Non-pigmented ciliary epithelial cell (primary cell): ENCODE measurements around the gene BUD23.
"Not testable (repeated sequence)": the region's sequence is repeated elsewhere in the genome, so short reads cannot be mapped to it uniquely, and the experiment has no call there.

Source experiments
- DNase-seq: peaks from one replicate; pipeline ENCODE4 v3.0.0-alpha.2; 2010; ENCODE audit warnings: low read depth

BUD23 gene

DNA sequence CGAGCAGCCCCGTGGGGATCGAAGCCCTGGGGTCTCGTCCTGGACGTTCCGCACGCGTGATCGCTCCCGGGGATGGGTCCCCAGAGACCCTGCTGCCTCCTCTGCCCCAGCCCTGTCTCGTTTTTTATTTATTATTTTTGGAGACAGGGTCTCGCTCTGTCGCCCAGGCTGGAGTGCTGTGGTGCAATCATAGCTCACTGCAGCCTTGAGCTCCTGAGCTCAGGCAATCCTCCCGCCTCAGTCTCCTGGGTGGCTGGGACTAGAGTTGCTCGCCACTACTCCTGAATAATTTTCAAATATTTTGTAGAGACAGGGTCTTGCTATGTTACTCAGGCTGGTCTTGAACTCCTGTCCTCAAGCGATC lies 36.4 kb downstream of the BUD23 start:
- DNase-seq: no peak

DNA sequence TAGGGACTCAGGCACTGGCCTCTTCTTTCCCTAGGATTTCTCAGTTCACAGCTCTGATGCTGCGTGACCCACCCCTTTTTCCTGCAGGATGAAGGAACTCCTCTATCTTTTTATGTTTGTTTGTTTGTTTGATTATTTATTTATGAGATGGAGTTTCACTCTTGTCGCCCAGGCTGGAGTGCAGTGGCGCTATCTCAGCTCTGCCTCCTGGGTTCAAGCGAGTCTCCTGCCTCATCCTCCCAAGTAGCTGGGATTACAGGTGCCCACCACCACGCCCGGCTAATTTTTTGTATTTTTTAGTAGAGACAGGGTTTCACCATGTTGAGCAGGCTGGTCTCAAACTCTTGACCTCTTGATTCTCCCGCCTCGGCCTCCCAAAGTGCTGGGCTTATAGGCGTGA lies 37.0 kb downstream of the BUD23 start:
- DNase-seq: not testable (repeated sequence)

DNA sequence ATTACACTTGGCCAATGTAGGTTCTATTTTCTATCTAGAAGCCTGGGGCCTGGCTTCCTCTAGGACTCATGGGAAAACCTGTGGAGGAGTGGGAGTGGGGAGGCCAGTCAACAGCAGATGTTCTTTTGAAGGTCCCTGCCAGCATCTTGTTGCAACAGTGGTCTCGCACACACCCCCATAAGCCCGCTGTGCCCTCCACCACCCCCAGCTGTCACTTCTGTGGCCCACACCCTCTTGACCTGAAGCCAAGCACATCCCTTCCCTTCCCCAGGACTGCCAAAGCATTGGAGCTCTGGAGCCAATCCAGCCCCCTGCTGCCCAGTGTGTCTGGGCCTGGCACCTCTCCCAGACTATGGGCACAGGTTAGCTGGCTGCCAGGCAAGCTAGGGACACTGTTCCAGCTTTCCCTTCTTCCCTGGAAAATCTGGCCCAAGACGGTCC lies 38.0 kb downstream of the BUD23 start:
- DNase-seq: no peak

DNA sequence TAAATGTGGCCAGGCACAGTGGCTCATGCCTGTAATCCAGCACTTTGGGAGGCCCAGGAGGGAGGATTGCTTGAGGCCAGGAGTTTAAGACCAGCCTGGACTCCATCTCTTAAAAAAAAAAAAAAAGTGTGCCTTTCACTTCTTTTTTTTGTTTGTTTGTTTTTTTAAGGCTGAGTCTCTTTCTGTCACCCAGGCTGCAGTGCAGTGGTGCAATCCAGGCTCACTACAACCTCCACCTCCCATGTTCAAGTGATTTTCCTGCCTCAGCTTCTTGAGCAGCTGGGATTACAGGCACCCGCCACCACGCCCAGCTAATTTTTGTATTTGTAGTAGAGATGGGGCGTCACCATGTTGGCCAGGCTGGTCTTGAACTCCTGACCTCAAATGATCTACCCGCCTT lies 38.8 kb downstream of the BUD23 start:
- not testable (repeated sequence) for DNase-seq

DNA sequence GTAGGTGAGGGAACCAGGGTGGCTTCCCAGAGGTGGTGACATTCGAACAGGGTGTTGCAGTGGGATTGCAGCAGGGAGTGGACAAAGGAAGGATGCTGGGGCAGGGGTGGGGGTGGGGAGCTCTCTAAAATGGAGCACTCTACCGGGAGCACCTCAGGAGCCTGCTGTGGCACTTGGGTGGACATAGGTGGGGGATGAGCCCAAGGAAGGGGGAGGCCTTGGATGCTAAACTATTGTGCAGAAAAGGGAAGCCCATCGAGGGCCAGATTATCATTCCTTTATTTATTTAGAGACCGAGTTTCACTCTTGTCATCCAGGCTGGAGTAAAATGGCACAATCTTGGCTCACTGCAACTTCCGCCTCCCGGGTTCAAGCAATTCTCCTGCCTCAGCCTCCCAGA lies 39.4 kb downstream of the BUD23 start:
- no peak for DNase-seq

DNA sequence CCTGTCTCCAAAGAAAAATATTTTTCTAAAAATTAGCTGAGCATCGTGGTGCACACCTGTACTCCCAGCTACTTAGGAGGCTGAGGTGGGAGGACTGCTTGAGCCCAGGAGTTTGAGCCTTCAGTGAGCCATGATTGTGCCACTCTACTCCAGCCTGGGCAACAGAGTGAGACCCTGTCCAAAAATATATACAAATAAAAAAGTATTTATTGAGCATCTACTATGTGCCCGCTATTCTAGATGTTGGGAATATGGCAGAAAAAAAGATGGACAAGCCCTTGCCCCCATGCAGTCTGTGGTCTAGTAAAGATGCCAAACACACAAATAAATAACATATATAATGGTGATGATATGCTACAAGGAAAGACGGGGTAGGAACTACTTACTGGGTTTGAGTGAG lies 40.4 kb downstream of the BUD23 start:
- DNase-seq: no peak

DNA sequence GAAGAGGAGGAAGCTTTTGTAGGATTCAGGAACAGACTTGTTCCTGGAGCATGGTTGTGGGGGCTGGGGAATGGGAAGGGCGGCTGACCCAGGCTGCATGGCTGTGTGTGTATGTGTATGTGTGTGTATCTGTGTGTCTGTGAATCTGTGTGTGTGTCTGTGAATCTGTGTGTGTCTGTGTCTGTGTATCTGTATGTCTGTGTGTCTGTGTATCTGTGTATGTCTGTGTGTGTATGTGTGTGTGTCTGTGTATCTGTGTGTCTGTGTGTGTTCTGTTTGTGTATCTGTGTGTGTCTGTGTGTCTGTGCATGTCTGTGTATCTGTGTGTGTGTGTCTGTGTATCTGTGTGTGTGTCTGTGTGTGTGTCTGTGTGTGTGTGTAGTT lies 42.7 kb downstream of the BUD23 start:
- no peak for DNase-seq

DNA sequence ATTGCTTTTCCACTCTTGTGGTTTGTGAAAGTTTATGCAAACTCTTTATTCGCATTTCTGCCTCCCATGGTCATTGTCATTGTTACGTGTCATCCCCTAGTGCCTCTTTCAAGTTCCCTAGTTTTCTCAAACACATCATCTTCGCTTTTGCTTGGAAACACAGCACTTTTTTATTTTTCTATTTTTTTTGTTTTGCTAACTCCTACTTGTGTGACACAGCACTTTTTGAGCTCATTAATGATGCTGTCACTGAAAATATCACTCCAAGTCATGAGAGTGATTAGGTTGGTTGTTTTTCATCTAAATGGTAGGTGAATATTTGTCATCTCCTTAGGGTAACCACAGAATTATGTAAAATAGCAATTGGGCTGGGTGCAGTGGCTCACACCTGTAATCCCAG lies 44.6 kb downstream of the BUD23 start:
- no peak for DNase-seq

DNA sequence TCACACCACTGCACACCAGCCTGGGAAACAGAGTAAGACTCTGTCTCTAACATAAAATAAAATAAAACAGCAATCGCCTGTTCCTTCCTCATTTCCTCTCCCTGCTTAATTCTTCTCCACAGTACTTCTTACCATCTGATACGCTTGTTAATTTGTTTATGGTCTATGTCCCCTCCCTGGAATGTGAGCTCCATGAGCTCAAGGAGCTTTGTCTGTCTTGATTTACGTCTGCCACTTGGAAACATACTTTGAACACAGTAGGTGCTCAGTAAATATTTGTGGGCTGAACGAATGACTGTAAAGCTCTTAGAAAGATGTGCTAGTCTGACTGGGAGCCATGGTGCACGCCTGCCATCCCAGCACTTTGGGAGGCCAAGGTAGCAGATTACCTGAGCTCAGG lies 45.2 kb downstream of the BUD23 start:
- no peak for DNase-seq

DNA sequence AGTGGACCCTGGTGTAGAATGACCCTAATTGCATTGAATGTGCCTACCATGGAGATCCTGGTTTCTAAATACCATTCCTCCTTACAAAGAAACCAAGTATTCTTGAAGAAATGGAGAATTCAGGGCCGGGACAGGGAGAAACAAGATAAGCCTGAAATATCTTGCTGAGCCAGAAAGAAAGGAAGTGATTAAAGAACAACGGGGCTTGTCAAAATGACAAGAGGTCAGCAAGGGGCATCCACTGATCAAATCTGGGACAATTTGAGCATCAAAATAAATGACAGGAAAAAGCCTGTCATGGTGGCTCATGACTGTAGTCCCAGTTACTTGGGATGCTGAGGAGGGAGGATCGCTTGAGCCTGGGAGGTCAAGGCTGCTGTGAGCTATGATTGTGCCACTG lies 47.1 kb downstream of the BUD23 start:
- no peak for DNase-seq

DNA sequence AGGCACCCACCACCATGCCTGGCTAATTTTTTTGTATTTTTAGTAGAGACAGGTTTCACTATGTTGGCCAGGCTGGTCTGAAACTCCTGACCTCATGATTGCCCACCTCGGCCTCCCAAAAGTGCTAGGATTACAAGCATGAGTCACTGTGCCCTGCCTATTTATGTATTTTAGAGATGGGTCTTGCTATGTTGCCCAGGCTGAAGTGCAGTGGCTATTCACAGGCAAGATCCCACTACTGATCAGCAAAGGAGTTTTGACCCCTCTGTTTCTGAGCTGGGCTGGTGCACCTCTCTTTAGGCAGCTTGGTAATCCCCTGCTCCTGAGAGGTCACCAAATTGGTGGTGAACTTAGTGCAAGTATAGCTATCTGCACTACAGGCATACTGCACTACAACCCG lies 49.0 kb downstream of the BUD23 start:
- DNase-seq: no peak

DNA sequence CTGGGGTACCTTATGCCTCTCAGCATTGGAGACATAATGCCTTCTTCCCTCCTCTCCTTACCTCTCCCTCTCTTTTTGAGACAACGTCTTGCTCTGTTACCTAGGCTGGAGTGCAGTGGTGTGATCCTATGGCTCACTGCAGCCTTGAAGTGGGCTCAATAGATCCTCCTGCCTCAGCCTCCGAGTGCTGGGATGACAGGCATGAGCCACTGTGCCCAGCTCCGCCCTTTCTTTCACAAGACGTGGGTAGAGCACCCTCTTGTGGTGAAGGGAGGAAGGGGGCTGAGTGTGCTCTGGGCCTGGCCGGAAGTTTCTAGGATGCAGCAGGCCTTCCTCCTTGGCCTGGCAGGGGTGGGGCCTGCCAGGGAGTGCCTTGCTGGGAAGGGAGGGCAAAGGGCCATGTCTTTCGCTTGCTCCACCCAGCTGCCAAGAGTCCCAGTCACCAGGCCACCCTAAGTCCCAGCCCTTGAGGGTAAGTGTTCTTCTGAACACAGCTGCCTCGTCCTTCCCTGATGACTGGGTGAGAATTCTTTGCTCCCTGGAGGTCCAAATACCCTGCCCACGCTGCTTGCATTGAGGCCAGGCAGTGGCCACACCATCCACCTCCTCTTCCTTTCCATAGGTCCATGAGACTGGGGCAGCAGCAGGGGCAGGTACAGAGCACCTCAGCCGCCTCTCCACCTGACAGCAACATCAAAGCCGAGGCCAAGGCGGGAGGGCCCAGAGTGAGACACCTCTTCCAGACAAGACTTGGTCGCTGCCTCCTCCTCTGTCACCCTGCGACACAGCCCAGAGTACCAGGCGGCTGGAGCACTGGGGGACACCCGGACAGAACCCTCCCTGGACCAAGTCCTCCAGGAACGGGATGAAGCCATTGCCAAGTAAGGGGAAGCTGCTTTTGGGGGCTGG lies 51.5 kb downstream of the BUD23 start:
- DNase-seq: no peak

DNA sequence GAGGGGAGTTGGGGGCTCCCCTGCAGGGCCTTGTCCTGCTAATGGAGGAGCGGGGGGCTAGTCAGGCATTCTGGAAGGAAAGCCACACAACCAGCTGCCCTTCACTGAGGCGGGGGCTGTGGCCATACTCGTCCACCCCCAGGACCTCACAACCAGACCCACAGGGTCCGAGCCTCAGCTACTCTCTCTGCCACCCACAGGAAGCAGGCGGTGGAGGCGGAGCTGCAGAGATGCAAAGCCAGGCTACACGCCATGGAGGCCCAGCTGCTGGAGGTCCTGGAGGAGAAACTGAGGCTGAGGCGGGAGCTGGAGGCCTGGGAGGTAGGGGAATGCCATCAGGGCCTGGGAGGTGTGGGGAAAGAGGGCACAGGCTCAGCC lies 52.1 kb downstream of the BUD23 start:
- DNase-seq: no peak

DNA sequence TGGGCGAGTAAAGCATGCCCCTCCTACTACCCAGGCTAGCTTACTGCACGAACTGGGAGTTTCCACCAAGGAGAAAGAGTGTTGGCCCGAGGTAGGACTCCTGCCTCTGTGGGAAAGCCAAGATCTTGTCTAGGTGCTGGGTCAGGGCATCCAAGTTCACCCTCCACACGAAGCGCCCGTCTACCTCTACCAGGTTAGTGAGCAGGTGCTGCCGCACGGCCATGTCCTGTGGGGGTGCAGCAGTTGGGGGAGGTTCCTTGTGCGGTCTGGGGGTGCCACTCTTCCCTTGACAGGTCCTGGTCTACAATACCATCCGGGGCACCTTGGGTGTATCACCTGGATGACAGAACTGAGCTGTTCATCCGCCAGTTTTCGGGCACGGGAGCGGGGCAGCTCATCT lies 53.5 kb downstream of the BUD23 start:
- no peak for DNase-seq

DNA sequence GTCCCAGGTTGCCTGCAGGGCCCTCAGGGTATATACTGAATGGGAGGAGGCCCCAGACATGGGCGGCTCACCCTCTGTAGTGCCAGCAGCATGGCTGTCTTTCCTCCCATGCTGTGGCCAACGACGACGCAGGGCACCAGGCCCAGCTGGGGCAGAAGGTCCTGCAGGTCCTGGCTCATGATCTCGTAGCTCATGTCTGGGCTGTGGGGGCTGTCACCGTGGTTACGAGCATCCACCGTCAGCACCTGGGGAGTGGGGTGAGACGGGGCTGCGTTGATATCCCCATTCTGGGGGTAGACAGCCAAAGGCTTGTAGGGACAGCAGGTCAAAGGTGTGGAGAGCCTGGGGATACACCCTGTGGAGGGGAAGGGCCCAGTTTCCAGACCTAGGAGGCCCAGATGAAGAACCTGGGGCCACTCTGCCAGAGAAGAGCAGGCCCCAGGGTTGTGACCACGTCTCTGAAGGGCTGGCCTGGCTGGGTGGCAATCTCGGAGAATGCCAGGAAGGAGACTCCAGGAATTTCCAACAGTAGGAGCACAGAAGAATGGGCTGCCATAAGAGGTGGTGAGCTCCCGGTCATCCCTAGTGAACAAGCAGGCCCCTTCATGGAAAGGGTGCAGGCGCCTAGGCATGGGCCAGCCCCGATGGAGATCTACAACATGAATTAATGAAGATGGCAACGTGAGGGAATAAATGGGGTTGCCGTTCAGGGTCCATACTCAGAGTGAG lies 54.3 kb downstream of the BUD23 start:
- no peak for DNase-seq

DNA sequence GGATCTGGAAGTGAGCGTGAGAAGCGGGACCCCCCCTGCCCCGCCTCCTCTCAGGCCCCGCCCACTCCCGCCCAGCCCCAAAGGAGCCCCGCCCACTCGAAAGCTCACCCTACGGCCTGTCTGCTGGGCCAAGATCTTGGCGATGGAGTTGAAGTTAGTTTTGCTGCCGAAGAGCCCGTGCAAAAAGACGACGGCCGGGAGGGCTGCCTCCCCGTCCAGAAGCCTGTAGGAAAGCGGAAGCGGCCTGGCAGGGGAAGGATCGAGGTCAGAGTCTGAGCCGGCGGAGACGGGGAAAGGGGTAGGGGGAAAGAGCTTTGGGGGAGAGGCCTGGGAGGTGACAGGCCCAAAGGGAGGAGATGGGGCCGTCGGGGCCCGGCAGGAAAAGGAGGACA lies 54.8 kb downstream of the BUD23 start:
- DNase-seq: no peak

DNA sequence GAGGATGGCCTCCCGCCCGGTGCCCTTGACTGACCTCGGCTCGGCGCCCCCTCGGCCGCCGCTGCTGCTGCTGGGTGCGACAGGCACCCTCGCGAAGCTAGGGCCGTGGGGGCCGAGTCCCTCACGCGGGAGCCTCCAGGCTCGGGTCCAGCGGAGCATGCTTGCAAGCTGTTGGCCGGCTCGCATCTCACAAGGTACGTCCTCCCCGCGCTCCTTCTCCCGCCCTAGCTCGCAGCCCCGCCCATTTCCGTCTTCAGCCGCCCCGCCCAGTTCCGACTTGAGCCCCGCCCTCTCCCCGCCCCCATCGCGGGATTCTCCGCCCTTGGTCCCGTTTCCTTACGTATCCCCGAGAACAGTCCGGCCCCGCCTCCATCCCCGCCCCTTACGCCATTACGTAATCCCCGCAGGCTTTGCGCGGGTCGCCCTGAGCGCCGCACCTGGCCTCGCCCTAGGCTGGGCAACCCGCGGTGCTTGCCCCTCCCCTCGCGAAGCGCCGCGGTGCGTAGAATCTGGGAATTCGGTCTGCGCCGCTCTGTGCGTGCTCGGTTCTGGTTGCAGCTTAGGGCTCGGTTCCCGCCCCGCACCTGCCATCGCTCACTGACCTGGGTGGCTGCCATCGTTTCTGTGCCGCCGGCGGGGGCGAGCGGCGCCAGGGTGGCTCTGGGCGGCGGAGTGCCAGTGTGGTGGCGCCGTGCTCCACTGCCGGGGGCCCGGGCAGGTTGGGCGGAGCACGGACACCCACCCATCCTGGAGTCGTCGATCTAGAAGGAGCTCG lies 55.4 kb downstream of the BUD23 start, which contains the start of gene ABHD11:
TSS of gene ABHD11 (minus strand) at position 191 of the 775 bp plus-strand sequence. CDS start at position 159, 32 bp downstream.
- DNase-seq: peak; percentile 82

DNA sequence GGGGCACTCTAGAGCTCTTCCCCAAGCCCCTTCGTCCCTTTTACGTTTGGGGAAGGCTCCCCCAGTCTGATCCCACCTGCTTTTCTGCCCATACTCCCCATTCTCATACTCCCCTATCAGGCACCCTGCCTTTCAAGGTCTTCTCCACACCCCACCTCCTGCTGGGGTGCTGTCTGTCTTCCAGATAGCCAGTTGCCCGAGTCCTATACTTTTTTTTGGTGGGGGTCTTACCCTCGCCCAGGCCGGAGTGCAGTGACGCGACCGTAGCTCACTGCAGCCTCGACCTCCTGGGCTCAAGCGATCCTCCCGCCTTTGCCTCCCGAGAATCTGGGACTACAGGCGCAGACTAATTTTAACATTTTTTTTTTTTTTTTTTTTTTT lies 56.0 kb downstream of the BUD23 start:
- no peak for DNase-seq

DNA sequence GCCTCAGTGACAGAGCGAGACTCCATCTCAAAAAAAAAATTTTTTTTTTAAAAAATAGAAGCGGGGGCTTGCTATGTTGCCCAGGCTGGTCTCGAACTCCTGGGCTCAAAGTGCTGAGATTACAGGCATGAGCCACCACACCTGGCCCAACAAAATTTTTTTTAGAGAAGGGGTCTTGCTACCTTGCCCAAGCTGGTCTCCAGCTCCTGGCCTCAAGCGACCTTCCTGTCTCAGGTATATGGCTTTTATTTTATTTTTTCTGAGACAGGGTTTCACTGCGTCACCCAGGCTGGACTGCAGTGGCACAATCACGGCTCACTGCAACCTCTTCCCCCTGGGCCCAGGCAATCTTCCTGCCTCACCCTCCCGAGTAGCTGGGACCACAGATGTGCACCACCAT lies 56.8 kb downstream of the BUD23 start:
- DNase-seq: no peak

DNA sequence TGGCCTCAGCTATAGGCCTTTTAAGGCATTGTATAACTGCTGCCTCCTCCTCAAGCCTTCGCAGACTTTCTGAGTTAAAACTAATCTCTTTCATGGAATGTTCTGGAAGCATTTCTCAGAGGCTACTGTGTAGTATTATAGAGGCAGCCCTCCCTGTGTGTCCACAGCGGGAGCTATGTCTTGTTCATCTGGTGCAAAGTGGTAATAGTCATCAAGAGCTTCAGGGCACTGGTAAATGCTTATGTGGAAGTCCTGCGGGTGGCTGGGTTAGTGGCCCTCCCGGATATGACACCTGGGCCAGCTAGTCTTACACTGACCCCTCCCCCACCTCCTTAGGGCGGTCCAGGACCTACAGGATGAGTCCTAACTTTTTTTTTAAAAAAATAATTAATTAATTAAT lies 57.4 kb downstream of the BUD23 start:
- DNase-seq: no peak

DNA sequence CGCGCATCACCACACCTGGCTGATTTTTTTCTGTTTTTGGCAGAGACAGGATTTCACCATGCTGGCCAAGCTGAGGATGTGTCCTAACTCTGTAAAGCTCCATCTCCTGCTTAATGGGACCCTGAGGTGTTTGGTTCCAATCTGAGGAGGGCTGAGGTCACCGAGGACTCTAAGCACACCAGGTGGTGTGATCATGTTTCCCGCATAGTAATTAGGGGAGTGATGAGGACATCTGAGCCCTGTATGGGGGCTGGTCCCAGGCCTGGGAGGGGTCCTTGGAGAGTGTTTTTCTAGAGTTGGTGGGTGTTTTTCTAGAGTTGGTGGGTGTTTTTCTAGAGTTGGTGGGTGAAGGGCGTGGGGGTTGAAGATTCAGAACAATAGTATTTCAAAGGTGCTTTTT lies 58.2 kb downstream of the BUD23 start:
- no peak for DNase-seq

DNA sequence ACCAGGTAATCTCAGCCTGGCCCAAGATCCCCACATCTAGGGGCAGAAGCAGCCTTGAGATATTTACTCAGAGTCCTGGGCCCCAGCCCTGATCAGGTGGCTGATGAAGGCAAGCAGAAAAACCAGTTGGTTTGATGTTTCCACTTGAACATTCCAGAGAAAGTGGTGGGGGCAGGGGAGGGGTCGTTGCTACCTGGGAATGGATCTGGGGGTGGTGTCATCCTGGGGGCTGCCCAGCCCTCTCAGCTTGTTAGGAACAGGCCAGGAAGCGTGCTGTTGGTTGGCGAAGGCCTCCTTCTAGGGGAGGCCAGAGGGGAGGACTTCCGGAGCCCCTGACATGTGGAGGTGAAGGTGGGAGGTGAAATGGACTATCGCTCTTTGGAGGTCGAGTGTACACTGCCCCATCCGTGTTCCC lies 58.9 kb downstream of the BUD23 start:
- no peak for DNase-seq
